Measurements from ENCODE around the gene ACOT9. TPM values are rescaled to one million over a fixed set of nuclear protein-coding genes. Genes with fewer than 3 reads are reported as not detected.
"Not testable (repeated sequence)": the region's sequence is repeated elsewhere in the genome, so short reads cannot be mapped to it uniquely, and the experiment has no call there.

Gene ACOT9
- total RNA-seq, 1 donor: 69.5 TPM

DNA sequence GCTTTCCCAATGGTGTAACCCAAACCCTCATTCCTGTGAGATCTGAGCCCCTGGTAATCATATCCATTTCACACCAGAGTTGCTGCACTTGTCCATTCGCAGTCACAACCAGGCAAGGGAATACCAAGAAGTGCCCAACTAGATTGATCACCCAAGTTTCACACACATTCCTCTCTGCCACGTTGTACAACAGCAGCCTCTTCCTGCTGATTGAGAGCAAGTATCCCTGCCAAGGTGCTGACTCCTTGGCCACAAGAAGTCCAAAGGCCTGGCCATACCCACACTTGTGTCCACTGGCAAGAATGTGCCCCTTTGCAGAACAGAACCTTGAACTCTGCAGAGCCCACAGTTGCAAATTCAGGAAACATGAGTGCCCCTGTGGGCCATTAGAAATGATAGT, 6.5 kb upstream of the ACOT9 start:
- TF ChIP-seq, protein P1, sequence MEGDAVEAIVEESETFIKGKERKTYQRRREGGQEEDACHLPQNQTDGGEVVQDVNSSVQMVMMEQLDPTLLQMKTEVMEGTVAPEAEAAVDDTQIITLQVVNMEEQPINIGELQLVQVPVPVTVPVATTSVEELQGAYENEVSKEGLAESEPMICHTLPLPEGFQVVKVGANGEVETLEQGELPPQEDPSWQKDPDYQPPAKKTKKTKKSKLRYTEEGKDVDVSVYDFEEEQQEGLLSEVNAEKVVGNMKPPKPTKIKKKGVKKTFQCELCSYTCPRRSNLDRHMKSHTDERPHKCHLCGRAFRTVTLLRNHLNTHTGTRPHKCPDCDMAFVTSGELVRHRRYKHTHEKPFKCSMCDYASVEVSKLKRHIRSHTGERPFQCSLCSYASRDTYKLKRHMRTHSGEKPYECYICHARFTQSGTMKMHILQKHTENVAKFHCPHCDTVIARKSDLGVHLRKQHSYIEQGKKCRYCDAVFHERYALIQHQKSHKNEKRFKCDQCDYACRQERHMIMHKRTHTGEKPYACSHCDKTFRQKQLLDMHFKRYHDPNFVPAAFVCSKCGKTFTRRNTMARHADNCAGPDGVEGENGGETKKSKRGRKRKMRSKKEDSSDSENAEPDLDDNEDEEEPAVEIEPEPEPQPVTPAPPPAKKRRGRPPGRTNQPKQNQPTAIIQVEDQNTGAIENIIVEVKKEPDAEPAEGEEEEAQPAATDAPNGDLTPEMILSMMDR (IDR thresholded peaks at IDR 0.05; ENCODE audit: insufficient read depth, low read depth, low read length): no peak
- no peak overlapping the region for H3K4me3 ChIP-seq (ENCODE audit: low read depth, low read length)
- DNase-seq (ENCODE audit: low read depth): no peak

- TF ChIP-seq, protein P1 (IDR thresholded peaks at IDR 0.05; ENCODE audit: insufficient read depth, low read depth, low read length): no peak
- no peak overlapping the region for H3K4me3 ChIP-seq (ENCODE audit: low read depth, low read length)
- no peak for DNase-seq (ENCODE audit: low read depth)
Observed at GRCh38 chrX:23749129-23749528, 6.1 kb upstream of the ACOT9 start.

DNA sequence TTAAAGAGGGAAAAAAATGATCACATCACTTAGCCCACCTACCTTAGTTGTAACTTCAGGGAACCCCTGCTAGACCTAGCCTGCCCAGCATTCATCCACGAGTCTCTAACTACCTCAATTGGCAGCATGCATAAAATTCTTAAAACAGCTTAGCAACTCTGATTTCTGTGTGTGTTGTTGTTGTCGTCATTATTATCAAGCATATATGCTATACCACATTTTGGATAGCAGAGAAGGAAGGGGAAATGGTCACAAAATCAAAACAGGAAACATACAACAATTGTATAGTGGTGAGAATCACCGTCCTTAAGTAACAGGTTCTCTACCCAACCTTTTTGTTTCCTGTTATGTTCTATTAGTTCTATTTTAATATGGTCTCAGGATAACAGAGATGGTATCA, 2.7 kb upstream of the ACOT9 start:
- H3K4me3 ChIP-seq (ENCODE audit: low read depth, low read length): no peak overlapping the region
- TF ChIP-seq, protein P1 (IDR thresholded peaks at IDR 0.05; ENCODE audit: insufficient read depth, low read depth, low read length): no peak
- no peak for DNase-seq (ENCODE audit: low read depth)

GRCh38 chrX:23743623-23743971, 521 bp upstream of the ACOT9 start:
- not testable (repeated sequence) for DNase-seq (ENCODE audit: low read depth)
- H3K4me3 ChIP-seq (ENCODE audit: low read depth, low read length): peak overlapping the region; percentile 76

DNA sequence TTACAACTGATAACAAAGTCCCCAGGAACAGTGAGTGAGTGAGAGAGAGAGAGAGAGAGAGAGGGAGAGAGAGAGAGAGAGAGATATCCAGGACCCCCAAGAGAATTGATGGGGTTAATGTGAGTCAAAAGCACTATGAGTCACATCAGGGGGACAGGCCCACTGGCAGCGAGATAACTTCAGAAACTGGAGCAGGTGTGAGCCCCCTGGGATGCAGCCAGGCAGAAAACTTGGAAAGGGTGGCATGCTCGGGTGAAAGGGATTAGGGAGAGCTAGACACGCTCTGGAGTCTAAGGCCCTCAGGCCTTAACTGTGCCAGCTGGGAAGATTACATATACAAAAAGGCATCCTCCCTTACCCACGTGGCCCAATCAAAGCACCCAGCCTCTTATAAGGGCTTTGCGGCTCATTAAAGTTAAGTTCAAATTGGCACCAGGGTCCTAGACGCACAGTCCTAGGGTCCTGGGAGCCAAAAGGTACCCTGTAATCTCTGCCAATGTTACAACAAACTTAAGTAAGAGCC, 841 bp downstream of the ACOT9 start:
- peak; percentile 78 for DNase-seq (ENCODE audit: low read depth)
- TF ChIP-seq, protein P1 (IDR thresholded peaks at IDR 0.05; ENCODE audit: insufficient read depth, low read depth, low read length): no peak

GRCh38 chrX:23737413-23737812, 5.7 kb downstream of the ACOT9 start:
- H3K4me3 ChIP-seq (ENCODE audit: low read depth, low read length): no peak overlapping the region
- peak; percentile 23 for DNase-seq (ENCODE audit: low read depth)
- TF ChIP-seq, protein P1 (IDR thresholded peaks at IDR 0.05; ENCODE audit: insufficient read depth, low read depth, low read length): no peak

More for the DNA sequence above, 841 bp downstream of the ACOT9 start:
- H3K4me3 ChIP-seq (ENCODE audit: low read depth, low read length): peak overlapping the region; percentile 76

- TF ChIP-seq, protein P1 (IDR thresholded peaks at IDR 0.05; ENCODE audit: insufficient read depth, low read depth, low read length): no peak
- DNase-seq (ENCODE audit: low read depth): peak; percentile 34
- no peak overlapping the region for H3K4me3 ChIP-seq (ENCODE audit: low read depth, low read length)
Observed at GRCh38 chrX:23736030-23736429, 7.0 kb downstream of the ACOT9 start.

Data from fibroblast of villous mesenchyme (primary cell).